CD1c-positive myeloid dendritic cell (primary cell): ENCODE data around the gene PHLPP1.
A peak's percentile ranks its signal among the peaks of the same experiment; 100 is the strongest.

Experiments
- DNase-seq: peaks from one replicate; pipeline ENCODE4 v3.0.0-alpha.2; 2016; ENCODE audit errors: extremely low spot score

The PHLPP1 gene

GRCh38 chr18:62771494-62772270 is 56.3 kb downstream of the PHLPP1 start:
- DNase-seq, result no peak

DNA sequence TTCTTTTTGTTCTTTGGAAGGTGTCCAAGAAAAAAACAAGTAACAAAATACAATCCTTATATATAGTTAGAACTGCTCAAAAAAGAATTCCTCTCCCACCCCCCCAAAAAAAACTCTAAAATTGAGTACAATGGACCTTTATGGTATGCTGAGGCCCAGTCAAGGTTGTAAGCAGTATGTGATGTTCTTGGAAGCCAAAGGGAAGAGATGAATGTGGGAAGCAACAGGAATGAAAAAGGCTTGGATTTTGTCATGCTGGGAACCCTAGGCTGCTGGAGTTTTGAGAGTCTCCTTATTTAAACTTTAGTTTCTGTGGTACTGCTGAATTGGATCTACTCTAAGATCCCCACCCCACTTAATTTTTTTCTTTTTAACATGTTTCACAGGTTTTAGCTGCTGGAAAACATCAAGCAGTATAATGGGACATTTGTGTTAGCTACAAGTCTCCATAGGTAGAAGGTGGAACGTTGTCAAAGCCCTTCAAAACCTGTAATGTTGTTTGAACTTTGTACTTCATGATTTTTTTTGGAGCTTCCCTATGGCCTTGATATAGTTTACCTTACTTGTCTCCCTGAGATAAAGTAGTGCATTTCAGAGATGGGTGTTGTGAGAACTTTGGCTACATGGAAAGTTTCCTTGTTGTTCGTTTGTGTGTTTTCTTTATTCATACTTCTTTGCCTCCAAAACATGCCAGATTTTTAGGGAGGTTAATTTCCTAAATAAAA is 57.7 kb downstream of the PHLPP1 start:
- DNase-seq, result no peak

DNA sequence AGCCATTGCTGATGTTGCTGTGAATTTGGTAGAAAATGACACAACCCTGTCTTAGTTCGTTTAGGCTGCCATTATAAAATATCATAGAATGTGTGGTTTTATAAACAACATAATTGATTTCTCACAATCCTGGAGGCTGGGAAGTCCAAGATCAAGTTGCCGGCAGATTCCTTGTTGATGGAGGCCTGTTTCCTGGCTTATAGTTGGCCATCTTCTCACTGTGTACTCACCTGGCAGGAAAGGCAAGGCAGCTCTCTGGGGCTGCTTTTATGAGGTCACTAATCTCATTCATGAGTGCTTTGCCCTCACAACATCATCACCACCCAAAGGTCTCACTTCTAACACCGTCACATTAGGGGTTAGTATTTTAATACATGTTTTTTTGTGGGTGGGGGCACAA is 58.4 kb downstream of the PHLPP1 start:
- DNase-seq, result no peak

GRCh38 chr18:62776024-62776570 is 60.8 kb downstream of the PHLPP1 start:
- no peak for DNase-seq

- no peak for DNase-seq
These were observed 62.5 kb downstream of the PHLPP1 start for GRCh38 chr18:62777814-62778213.

DNA sequence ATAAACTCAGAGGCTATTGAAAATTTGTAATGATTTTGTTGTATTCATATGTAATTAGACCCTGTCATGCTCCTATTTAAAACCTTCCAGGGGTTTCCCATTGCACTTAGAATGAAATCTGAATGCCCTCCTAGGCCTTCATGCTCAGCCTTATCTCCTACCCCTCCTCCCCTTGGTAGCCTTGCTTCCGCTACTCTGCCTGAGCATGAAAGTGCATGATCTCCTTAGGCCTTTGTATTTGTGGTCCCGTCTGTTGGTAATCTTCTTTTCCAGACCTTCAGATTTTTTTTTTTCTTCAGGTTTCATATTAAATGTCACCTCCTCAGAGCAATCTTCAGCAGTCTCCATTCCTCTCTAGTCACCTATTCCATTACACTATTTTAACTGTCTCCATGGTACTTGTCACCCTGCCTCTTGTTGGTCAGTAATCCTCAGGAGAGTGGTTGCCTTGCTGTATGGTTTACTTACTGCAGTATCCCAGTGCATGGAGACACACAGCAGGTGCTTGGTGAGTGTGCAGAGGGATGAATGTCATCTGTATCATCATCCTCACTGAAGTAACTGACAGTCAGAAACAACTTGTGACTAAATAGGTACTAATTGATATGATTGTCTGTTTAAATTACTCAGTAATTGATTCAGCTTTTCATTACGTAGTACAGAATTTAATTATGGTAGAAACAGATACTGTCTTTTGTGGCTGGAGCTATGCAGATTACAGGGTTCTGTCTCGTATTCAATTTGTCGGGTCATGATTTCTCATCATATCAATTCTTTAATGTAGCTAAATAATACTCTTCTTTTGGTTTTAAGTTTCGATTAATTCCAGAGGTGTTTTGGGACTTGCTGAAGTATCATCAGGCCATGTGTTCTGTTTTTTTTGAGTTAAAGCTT is 63.9 kb downstream of the PHLPP1 start:
- DNase-seq, result no peak

DNA sequence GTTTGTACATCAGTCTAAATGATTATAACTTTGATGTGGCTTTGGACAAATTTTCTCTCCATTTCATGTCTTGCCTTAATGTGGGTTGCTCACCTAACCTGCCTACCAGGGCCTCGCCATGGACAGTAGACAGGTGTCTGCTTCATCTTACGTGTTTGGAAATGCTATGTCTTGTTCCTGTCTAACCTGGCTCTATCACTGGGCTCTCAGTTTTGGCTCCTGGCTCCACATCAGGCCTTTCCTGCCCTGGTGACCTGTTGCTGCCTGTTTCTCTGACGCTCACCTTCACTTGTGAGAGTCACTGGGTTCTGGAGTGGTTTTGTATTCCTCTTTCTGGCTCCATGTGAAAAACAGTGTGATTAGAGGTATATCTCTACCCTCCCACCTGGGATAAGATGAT is 65.9 kb downstream of the PHLPP1 start:
- no peak for DNase-seq

DNA sequence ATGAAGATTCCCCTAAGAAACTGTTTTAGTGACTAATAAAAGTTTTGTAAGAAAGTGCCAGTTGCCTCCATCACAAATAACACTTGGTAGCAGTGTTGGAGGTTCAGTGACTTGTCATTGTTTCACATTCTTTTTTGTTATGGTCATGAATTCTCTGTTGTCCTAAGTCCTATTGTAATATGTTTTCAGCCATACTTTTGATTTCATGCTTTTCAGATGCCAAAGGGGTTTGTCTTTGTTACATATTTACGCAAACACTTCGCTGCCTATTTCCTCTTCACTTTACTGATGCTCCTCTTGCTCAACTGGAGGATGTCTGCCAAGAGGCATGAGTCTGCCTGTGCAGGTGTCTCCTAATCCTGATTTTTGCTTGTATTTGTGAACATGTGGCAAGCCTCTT is 66.6 kb downstream of the PHLPP1 start:
- DNase-seq, result no peak

DNA sequence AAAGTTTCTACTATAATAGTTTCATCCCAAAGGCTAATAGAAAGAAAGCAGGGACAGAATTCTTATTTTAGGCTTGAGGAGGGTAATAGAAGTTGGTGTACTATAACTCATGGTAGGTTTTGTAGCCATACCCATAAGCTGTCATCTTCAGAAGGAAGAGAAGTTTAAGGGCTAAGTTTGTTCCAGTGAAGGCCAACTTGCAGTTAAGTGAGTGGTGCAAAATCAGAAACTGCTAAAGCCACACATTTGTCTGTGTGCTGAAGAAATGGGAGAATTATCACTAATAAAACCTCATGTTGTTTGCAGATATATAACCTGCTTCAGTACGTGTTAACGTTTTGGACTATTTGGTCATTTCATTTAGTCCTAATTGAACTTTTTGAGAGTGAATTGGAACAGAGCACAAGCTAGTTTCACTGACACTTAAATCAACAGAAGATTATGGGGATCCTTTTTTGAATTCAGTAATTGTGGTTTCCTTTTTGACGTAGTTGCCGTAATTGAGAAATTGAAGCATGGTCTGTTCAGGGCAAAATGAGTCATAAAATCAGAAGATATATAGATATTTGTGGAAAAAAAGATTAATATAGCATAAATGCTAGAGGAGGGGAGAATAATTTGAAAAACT is 69.1 kb downstream of the PHLPP1 start:
- peak; percentile 32 for DNase-seq

DNA sequence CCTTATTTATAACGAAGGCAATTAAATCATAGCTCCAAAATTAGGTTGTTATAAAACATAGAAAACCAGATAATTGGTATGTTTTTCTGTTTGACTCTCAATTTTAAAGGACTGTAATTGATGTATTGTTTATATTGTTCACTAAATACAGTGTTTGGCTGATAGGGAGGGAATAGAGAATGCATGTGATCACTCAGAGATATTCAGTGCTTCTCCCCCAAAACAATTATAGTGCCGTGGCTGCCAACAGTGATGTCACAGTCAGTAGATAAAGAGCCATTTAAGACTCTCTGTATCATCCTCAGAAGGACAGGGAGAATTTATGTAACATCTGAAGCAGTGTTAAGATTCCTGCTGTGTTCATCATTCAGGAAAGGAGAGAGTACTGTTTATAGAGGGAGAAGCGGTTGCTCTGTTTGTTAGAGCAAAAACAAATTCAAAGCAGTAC is 69.6 kb downstream of the PHLPP1 start:
- no peak for DNase-seq

- no peak for DNase-seq
These were observed 71.3 kb downstream of the PHLPP1 start for GRCh38 chr18:62786689-62787088.

DNA sequence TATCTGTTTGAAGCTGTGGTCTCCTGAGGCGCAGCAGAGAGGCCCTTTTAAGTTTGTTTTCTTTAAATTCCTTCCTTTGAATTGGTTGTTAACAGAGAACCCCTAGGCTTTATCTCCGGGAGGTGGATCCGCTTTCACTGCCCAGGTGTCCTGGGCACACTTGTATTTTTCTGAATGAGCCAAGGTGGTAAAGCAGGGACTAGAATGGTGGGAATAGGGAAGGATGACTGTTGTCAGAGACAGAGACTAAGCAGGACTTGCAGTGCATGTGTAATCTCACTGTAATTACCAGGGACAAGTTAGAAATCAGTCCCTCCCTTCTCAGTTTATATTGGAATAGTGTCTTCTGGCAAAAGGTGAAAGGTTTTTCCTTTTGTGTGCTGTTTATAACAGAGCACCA is 72.8 kb downstream of the PHLPP1 start:
- DNase-seq, result no peak

GRCh38 chr18:62788876-62789275 is 73.5 kb downstream of the PHLPP1 start:
- no peak for DNase-seq

GRCh38 chr18:62790871-62791772 is 75.8 kb downstream of the PHLPP1 start:
- no peak for DNase-seq

- DNase-seq, result no peak
These were observed 76.7 kb downstream of the PHLPP1 start for GRCh38 chr18:62792016-62792415.

- no peak for DNase-seq
These were observed 80.5 kb downstream of the PHLPP1 start for GRCh38 chr18:62795813-62796212.

GRCh38 chr18:62796216-62796621 is 80.9 kb downstream of the PHLPP1 start:
- DNase-seq, result no peak

- DNase-seq, result peak; percentile 42
These were observed 82.0 kb downstream of the PHLPP1 start for GRCh38 chr18:62797329-62797728.

- DNase-seq, result no peak
These were observed 84.6 kb downstream of the PHLPP1 start for GRCh38 chr18:62799977-62800376.

DNA sequence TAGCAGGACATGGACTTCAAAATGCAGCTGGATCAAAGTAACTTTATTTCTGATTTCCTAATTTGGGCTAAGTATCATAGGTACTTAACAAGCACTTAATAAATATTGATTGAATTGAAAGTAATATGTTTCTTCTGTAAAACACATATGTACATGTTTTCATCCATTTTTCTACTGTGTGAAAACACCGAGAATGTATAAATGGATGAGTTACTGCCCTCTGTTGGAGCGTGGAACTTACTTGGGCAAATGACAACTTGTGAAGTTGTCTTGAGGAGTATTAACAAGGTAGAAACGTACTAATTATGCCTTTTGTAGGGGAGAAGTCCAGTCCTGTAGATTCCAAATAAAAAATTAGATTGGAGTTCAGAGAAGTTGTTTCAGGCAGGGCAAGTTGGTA is 87.2 kb downstream of the PHLPP1 start:
- no peak for DNase-seq
